ENCODE results near the gene ANKRD11.
"Not testable (repeated sequence)": the region's sequence is repeated elsewhere in the genome, so short reads cannot be mapped to it uniquely, and the experiment has no call there.

Gene ANKRD11

DNA sequence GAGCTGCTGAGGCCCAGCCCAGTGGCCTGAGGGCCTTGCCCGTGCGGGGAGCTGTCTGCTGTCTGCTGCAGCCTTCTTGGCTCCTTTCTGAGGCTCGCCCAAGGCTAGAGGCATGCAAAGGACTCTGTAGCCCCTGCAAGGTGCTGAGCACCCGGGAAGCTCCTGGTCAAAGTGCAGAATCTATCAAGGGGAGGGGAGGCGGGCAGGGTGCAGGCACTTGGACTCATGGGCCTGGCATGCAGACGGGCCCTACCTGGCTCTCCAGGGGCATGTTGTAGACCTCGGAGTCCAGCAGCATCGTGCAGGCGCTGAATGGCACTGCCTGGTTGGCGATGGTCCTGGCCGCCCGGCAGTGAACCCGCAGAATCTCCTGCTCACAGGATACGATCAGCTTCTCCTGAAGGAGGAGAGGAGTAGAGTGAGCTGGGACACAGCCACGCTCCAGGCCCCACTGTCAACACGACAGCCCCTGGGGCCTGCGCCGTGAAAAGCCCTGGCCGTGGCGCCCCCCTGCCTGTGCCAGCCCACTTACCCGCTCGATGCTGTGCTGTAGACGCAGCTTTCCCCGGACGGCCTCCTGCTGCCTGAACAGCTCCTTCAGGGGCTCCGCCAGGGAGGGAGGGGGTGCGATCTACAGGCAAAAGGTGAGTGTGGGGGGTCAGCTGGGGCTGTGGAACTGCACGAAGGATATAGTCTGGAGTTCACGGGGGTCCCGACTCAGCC, 215.6 kb downstream of the ANKRD11 start:
- DNase-seq: no peak

- DNase-seq: no peak
Observed at GRCh38 chr16:89273741-89274472, 216.5 kb downstream of the ANKRD11 start.

GRCh38 chr16:89272631-89273030, 217.7 kb downstream of the ANKRD11 start:
- no peak for DNase-seq

DNA sequence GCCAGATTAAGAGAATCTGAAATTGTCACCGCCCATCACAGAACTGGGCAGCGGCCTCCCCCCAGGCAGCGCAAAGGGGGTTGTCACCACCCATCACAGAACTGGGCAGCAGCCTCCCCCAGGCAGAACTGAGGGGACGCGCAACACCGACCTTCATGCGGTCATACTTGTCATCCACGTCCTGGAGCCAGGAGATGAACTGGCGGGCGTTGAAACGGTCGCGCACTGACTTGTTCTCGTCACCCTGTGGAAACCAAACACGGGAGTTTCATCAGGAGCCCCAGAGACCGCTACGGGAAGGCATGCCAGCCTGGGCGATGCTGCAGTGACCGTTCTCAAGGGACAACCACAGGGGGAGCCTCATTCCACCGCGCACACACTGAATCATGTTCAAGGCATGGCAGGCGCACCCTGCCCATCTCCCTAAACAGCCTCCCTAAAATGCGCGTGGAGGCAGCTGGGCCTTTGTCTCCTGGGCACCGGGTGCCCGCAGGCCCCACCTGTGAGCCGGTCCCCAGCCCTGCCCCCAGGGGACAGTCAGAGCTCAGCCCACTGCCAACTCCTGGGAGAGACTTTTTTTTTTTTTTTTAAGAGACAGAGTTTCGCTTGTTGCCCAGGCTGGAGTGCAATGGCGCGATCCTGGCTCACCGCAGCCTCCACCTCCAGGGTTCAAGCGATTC, 219.6 kb downstream of the ANKRD11 start:
- no peak for DNase-seq

DNA sequence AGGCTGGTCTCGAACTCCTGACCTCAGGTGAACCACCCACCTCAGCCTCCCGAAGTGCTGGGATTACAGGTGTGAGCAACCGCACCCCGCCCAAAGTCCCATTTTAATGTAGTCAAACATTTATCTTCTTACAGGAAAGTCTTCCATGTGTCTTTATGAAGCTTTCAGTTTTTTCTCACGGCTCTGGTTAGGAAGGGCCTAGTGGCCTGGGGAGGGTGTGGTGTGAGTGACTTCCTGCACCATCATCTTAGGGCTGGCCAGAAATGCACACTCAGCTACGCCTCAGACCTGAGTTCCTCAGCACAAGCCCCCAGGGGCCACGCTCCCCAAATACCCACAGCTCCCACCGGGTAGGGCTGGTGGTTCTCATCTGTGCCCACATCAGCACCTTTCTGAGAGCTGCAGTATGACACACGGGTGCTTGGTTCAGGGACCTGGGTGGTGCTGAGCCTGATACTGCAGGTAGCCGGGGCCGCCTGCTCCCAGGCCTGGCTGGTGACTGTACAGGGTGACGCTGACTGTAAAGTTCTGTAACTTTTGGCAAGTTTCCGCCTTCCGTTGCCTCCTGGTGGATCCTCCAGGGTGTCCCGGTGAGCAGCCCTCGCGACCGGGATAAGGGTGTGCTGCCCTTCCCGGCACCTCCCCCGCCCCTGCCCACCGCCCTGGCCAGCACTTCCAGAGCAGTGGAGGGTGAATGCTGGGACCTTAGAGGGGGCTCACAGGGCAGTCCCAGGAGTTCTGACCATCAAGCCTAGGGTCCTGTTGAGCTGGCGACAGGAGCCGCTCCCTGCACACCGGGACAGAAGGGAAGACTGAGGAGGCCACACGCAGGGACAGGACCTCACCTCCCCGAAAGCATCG, 220.3 kb downstream of the ANKRD11 start:
- no peak for DNase-seq

DNA sequence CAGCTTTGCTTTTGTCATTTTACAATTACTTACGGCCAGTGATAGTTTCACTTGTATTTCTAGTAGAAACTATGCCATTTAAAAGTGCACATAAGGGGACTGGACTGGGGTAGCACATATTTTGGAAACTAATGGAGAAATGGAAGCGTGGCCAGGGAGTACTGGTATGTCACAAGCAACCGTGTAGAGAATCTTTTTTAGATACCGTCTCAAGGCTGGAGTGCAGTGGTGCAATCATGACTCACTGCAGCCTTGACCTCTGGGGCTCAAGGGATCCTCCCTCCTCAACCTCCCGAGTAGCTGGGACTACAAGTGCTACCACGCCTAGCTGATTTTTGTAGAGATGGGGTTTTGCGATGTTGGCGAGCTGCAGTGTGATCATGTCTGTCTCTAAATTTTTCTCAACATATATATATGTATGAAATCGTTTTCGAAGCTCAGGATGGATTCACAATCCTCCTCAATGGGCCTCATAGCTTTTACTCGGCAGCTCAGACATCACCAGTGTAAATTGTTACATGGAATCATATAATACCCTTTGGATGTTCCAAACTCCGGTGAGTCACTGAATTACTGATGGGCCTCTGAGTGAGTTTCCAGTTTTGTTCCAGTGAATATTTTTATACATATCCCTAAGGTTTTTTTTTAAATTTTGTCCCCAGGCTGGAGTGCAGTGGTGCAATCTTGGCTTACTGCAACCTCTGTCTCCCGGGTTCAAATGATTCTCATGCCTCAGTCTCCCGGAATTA, 221.2 kb downstream of the ANKRD11 start:
- DNase-seq: no peak

DNA sequence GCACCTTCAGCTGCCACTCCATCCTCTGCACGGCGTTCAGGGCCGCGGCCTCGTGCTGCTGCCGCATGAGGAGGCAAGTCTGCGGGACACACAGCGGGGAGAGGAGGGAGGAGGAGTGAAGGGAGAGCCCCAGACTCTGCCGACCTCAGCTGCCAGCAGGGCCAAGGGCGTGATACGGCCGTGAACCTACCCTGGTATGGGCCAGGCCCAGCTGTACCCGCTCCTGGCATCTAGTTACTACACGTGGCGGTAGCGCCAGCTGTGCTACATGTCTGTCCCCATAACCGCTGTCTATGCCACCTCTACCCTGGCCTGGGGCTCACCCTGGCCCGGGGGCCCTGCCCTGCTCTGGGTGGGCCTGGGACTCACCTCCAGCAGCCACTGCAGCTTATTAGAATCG, 221.8 kb downstream of the ANKRD11 start:
- DNase-seq: no peak

DNA sequence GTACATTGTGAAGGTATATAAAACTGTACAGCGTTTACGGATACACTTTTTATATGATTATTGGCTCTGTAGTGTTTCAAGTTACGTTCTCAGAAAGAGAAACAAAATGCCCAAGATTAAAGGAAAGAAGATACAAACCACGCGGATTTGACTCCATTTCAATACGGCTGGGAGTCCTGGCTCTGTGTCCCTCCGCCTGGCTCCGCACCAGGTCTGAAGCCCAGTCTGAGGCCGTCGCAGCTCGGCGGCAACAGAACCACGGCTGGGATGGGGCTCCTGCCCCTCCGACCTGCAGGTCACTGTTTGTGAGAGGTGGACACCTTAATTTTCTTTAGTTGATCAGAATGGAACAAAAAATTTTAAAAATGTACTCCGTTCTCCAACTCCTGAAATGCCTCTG, 222.6 kb downstream of the ANKRD11 start:
- DNase-seq: not testable (repeated sequence)

- no peak for DNase-seq
Observed at GRCh38 chr16:89266521-89267134, 223.7 kb downstream of the ANKRD11 start.

DNA sequence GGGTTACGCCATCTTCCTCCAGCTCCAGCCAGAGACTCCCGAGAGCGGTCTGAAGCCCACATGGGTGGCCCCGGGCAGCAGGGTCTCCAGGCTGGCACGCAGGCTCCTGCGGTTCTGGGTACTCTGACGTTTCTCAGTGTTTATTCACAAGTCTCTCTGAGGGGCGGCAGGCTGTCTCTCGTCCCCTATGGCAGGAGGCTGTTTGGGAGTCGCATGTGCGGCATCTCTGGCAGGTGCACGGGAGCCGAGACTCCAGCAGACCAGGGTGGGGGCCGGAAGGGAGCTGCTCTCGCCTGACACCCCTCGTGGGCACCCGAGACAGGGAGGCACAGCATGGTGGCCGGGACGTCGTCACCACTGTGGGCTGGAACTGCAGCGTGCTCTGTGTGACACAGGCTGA, 224.7 kb downstream of the ANKRD11 start:
- DNase-seq: no peak

GRCh38 chr16:89264800-89265550, 225.4 kb downstream of the ANKRD11 start:
- no peak for DNase-seq

DNA sequence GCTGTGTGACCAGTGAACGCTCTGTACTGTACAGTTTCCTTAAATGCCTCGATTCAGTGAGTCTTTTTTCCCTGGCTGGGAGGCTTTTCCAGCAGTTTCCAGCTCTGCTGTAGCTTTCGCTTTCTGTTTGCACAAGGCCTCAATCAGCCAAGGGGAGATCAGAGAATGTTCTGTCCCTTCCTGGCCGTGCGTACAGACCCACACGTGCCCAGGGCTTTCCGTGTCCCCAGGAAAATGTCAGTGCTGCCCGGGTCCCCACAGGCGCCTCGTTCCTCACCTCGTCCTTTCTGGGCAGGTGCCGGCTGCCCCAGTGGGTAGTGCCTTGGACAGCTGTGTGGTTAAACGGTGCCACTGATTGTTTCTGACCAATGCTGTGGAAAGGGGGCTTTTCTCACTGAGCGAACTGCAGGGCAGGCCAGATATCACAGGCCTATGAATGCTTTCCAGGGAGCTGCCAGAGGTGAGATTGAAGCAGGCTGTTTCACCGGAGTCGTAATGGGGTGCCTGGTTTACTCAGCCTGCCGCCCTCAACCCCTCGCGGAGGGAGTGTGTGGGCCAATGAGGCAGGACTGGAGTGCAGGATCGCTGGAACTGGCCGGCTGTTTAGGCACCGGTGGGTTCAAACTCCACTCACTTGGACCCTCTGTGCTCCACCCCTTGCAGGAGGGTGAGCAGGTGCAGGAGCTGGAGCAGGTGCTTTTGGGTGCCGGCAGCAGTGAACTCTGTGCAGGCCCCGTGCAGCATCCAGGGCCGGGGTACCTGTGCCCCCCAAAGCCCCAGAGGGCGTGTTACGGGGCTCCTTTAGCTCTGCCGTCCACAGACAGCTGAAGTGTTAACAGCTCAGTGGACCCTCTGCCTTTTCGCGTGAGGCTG, 228.4 kb downstream of the ANKRD11 start:
- no peak for DNase-seq

DNA sequence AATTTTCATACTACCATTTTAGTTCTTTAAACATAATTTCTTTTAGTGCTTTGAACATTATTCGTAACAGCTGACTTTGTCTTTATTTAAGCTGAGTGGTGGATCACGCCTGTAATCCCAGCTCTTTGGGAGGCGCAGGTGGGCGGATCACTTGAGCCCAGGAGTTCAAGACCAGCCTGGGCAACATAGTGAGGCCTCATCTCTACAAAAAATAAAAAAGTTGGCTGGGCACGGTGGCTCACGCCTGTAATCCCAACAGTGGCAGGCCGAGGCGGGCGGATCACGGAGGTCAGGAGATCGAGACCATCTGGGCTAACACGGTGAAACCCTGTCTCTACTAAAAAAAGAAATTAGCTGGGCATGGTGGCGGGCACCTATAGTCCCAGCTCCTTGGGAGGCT, 230.5 kb downstream of the ANKRD11 start:
- not testable (repeated sequence) for DNase-seq

- no peak for DNase-seq
Observed at GRCh38 chr16:89257757-89258465, 232.4 kb downstream of the ANKRD11 start.

- no peak for DNase-seq
Observed at GRCh38 chr16:89257281-89257731, 233.1 kb downstream of the ANKRD11 start.

DNA sequence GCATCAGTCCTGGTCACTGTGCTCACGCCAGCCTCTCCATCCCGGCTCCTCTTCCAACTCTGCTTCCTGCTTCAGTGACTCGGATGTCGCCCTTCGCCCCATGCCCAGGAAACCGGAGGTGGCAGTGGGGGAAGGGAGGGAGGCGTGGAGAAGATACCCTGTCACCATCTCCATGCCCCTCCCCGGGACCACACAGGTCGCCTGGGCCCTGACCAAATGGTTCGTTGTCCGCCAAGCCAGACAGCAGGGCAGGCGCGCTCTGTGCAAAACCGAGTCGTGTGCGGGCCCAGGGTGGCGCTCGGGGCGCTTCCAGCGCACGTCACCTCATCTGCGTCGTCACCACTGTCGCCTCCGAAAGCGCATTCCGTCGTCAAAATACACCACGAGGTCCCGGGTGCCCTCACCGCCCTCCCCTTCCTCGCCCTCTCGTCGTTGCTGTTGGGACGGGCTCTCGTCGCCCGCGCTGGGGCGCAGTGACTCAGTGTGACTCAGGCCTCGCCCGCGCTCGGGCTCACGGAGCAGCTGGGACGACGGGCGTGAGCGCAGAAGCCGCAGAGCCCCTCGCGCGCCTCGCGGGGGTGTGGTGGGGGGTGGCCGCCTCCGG, 233.6 kb downstream of the ANKRD11 start:
- no peak for DNase-seq

DNA sequence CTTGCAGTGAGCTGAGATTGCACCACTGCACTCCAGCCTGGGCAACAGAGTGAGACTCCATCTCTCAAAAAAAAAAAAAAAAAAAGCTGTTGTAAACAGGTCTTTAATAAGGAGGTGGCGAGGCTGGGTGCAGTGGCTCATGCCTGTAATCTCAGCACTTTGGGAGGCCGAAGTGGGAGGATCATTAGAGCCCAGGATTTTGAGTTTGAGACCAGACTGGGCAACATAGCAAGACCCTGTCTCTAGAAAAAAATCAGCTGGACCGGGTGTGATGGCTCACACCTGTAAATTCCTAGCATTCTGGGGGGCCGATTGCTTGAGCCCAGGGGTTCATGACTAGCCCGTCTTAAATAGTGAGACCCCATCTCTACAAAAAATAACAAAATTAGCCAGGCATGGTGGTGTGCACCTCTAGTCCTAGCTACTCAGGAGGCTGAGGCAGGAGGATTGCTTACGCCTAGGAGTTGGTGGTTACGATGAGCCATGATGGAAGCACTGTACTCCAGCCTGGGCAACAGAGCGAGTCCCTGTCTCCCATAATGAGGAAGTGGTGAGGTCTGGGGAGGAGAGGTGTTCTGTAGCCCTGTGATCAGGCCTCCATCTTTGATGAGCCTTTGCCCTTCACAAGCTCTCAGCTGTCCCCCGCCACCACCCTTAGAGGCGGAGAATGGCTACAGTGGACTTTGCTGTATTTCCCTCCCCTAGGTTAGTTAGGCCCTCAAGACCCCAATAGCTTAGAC, 236.6 kb downstream of the ANKRD11 start:
- no peak for DNase-seq

Measured in NCI-H187 (cell line).